ENCODE data around the gene PRKG1. TPM values are rescaled to one million over a fixed set of nuclear protein-coding genes. Genes with fewer than 3 reads are reported as not detected.
A peak's percentile ranks its signal among the peaks of the same experiment; 100 is the strongest.

The PRKG1 gene
- total RNA-seq, 1 experiment from 2014 or later, result 16.5 TPM

GRCh38 chr10:51729822-51730555, 655.7 kb downstream of the PRKG1 start:
- Mint-ChIP-seq H3K4me1 (peaks cover 13% of the 10 kb centered on the region), H3K9me3 (no peaks in the 10 kb centered on the region), H3K4me3 (no peak overlapping the region), H3K36me3 (no peaks in the 10 kb centered on the region), H3K27ac (no peak overlapping the region; the same call in 1 of the 2 replicates), H3K27me3 (ENCODE audit: low read depth) (no peaks in the 10 kb centered on the region)
- TF ChIP-seq ZBTB21 (CRISPR knock-in tag; IDR thresholded peaks at IDR 0.05; ENCODE audit: borderline replicate concordance) (no peak), IRF1 (CRISPR knock-in tag; IDR thresholded peaks at IDR 0.05) (no peak), CTCF (IDR thresholded peaks at IDR 0.05) (no peak), GTF2I (CRISPR knock-in tag; conservative IDR thresholded peaks at IDR 0.05) (no peak), JAZF1 (CRISPR knock-in tag; IDR thresholded peaks at IDR 0.05) (no peak), NR1H2 (CRISPR knock-in tag; IDR thresholded peaks at IDR 0.05) (no peak), ZNF512 (CRISPR knock-in tag; IDR thresholded peaks at IDR 0.05; ENCODE audit: borderline replicate concordance) (no peak), AFF4 (CRISPR knock-in tag; IDR thresholded peaks at IDR 0.05; ENCODE audit: borderline replicate concordance) (no peak), CBFB (CRISPR knock-in tag; IDR thresholded peaks at IDR 0.05; ENCODE audit: low read depth) (no peak), ETV6 (CRISPR knock-in tag; IDR thresholded peaks at IDR 0.05) (no peak), NFATC4 (CRISPR knock-in tag; IDR thresholded peaks at IDR 0.05) (no peak)
- TF ChIP-seq, protein P1, sequence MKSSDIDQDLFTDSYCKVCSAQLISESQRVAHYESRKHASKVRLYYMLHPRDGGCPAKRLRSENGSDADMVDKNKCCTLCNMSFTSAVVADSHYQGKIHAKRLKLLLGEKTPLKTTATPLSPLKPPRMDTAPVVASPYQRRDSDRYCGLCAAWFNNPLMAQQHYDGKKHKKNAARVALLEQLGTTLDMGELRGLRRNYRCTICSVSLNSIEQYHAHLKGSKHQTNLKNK (CRISPR knock-in tag; IDR thresholded peaks at IDR 0.05), result no peak
- TF ChIP-seq, protein P2, sequence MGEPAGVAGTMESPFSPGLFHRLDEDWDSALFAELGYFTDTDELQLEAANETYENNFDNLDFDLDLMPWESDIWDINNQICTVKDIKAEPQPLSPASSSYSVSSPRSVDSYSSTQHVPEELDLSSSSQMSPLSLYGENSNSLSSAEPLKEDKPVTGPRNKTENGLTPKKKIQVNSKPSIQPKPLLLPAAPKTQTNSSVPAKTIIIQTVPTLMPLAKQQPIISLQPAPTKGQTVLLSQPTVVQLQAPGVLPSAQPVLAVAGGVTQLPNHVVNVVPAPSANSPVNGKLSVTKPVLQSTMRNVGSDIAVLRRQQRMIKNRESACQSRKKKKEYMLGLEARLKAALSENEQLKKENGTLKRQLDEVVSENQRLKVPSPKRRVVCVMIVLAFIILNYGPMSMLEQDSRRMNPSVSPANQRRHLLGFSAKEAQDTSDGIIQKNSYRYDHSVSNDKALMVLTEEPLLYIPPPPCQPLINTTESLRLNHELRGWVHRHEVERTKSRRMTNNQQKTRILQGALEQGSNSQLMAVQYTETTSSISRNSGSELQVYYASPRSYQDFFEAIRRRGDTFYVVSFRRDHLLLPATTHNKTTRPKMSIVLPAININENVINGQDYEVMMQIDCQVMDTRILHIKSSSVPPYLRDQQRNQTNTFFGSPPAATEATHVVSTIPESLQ (CRISPR knock-in tag; IDR thresholded peaks at IDR 0.05), result no peak
- TF ChIP-seq, protein P3, sequence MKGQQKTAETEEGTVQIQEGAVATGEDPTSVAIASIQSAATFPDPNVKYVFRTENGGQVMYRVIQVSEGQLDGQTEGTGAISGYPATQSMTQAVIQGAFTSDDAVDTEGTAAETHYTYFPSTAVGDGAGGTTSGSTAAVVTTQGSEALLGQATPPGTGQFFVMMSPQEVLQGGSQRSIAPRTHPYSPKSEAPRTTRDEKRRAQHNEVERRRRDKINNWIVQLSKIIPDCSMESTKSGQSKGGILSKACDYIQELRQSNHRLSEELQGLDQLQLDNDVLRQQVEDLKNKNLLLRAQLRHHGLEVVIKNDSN (CRISPR knock-in tag; IDR thresholded peaks at IDR 0.05), result no peak
- TF ChIP-seq, protein P4, sequence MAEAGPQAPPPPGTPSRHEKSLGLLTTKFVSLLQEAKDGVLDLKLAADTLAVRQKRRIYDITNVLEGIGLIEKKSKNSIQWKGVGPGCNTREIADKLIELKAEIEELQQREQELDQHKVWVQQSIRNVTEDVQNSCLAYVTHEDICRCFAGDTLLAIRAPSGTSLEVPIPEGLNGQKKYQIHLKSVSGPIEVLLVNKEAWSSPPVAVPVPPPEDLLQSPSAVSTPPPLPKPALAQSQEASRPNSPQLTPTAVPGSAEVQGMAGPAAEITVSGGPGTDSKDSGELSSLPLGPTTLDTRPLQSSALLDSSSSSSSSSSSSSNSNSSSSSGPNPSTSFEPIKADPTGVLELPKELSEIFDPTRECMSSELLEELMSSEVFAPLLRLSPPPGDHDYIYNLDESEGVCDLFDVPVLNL (CRISPR knock-in tag; IDR thresholded peaks at IDR 0.05; ENCODE audit: borderline replicate concordance, low read depth), result no peak
- DNase-seq (ENCODE audit: low spot score) (no peak), ATAC-seq (peak; percentile 46; the same call in 1 of the 2 replicates)
- CTCF ChIA-PET, result interaction anchor here (0.7 kb wide), 1 partner anchor 11 kb away, joined by 3 read pairs; no protein-coding TSS in a partner anchor
- POLR2A ChIA-PET, result no interaction called here

Data from WTC11 (cell line).